NOMO-1 (cell line): ENCODE data around the gene WDR49.

Experiments
- DNase-seq, 2 experiments: peaks; one replicate each; lab custom pipeline; 2025; ENCODE audit not compliant: unreplicated experiment in 2 of 2; lab: John Stamatoyannopoulos, UW

WDR49 gene

GRCh38 chr3:167653760-167654159 lies at the start of gene WDR49:
Gene WDR49 (minus strand): TSS chr3:167653942. CDS start chr3:167653425, 517 bp downstream.
- DNase-seq: peak; percentile 70 to 98

GRCh38 chr3:167700926-167701325 lies 47.2 kb upstream of the WDR49 start:
- DNase-seq: no peak

- DNase-seq: no peak
These were observed 46.3 kb upstream of the WDR49 start for GRCh38 chr3:167700046-167700445.

- no peak for DNase-seq
These were observed 40.4 kb upstream of the WDR49 start for GRCh38 chr3:167694121-167694520.

- peak; percentile 6 to 25 for DNase-seq
These were observed 37.6 kb upstream of the WDR49 start for GRCh38 chr3:167691366-167691765.

GRCh38 chr3:167684388-167684993 lies 30.7 kb upstream of the WDR49 start:
- DNase-seq: peak; percentile 61 to 65

GRCh38 chr3:167679526-167679925 lies 25.8 kb upstream of the WDR49 start:
- DNase-seq: no peak

GRCh38 chr3:167675848-167676247 lies 22.1 kb upstream of the WDR49 start:
- DNase-seq: no peak

GRCh38 chr3:167673221-167673620 lies 19.5 kb upstream of the WDR49 start:
- no peak for DNase-seq

- no peak for DNase-seq
These were observed 18.2 kb upstream of the WDR49 start for GRCh38 chr3:167671878-167672427.

- no peak for DNase-seq
These were observed 16.0 kb upstream of the WDR49 start for GRCh38 chr3:167669699-167670098.

- DNase-seq: no peak
These were observed 14.9 kb upstream of the WDR49 start for GRCh38 chr3:167668651-167669050.

- DNase-seq: no peak
These were observed 12.8 kb upstream of the WDR49 start for GRCh38 chr3:167666563-167666962.

- peak; percentile 73 to 76 for DNase-seq
These were observed 9.2 kb upstream of the WDR49 start for GRCh38 chr3:167662919-167663400.

- DNase-seq: no peak
These were observed 4.0 kb upstream of the WDR49 start for GRCh38 chr3:167657684-167658225.

GRCh38 chr3:167656821-167657220 lies 3.1 kb upstream of the WDR49 start:
- no peak for DNase-seq

- DNase-seq: peak; percentile 49 to 75
These were observed 587 bp downstream of the WDR49 start for GRCh38 chr3:167653155-167653554.

- DNase-seq: peak in 1 of 2 experiments; percentile 44
These were observed 1.9 kb downstream of the WDR49 start for GRCh38 chr3:167651826-167652225.

GRCh38 chr3:167650459-167650858 lies 3.3 kb downstream of the WDR49 start:
- DNase-seq: peak in 1 of 2 experiments; percentile 81

GRCh38 chr3:167649746-167650145 lies 4.0 kb downstream of the WDR49 start:
- DNase-seq: no peak

- no peak for DNase-seq
These were observed 9.1 kb downstream of the WDR49 start for GRCh38 chr3:167644611-167645010.

- DNase-seq: no peak
These were observed 22.3 kb downstream of the WDR49 start for GRCh38 chr3:167631471-167631870.
